ENCODE data around the gene ENDOU. TPM values are rescaled to one million over a fixed set of nuclear protein-coding genes. Genes with fewer than 3 reads are reported as not detected.

The ENDOU gene
- total RNA-seq, 1 experiment from 2014 or later: not detected

DNA sequence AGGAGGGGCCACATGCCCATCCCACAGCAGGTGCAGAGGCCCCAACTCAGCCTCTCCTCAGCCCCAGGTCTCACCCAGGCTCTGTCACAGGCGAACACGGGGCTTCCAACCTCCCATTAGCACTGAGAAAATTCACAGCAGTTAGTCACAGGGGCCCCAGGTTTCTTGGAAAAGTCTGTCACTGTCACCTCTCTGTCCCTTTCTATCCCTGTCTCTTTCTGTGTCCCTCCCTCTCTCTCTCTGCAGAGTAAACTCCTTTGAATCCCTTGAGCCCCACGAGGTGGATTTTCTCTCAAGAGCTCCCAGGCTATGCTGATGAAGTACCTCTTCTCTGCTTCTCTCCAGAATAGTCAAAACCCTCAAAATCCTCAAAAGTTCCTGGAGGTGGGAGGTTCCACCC lies 14.0 kb upstream of the ENDOU start:
- Histone ChIP-seq H4K20me1 (ENCODE audit: low read length) (no peaks in the 10 kb centered on the region), H3K4me3 (ENCODE audit: low read length) (no peak overlapping the region), H3K9me3 (ENCODE audit: low read length) (no peaks in the 10 kb centered on the region), H3K9ac (ENCODE audit: low read length) (no peak overlapping the region), H2AFZ (ENCODE audit: low read length) (no peak overlapping the region), H3K36me3 (ENCODE audit: low read depth, low read length) (no peaks in the 10 kb centered on the region), H3K4me2 (ENCODE audit: low read length) (no peak overlapping the region), H3F3A (ENCODE audit: low read length, unreplicated experiment) (no peaks in the 10 kb centered on the region), H3K79me2 (ENCODE audit: low read length) (no peaks in the 10 kb centered on the region), H3K9me2 (replicated peaks; ENCODE audit: low read length) (no peaks in the 10 kb centered on the region), H3K27me3 (ENCODE audit: low read length) (no peaks in the 10 kb centered on the region), H3K4me1 (ENCODE audit: insufficient read depth, low read length) (peaks cover 13% of the 10 kb centered on the region; the same call in 1 of the 2 replicates), H3K27ac (ENCODE audit: low read length) (no peak overlapping the region)
- BruUV-seq (replicated peaks): no TSS peak
- CTCF ChIA-PET: no interaction called here
- POLR2A ChIA-PET (ENCODE audit: unreplicated experiment): no interaction called here
- DNase-seq (no peak), ATAC-seq (no peak)
- intact Hi-C loops (cut with micrococcal nuclease): no loop called here
- TF ChIP-seq EZH2phosphoT487 (IDR thresholded peaks at IDR 0.05; ENCODE audit: borderline replicate concordance, low read length) (no peak), EZH2 (IDR thresholded peaks at IDR 0.05; ENCODE audit: low read length, unreplicated experiment) (no peak)
- TF ChIP-seq, protein P1, sequence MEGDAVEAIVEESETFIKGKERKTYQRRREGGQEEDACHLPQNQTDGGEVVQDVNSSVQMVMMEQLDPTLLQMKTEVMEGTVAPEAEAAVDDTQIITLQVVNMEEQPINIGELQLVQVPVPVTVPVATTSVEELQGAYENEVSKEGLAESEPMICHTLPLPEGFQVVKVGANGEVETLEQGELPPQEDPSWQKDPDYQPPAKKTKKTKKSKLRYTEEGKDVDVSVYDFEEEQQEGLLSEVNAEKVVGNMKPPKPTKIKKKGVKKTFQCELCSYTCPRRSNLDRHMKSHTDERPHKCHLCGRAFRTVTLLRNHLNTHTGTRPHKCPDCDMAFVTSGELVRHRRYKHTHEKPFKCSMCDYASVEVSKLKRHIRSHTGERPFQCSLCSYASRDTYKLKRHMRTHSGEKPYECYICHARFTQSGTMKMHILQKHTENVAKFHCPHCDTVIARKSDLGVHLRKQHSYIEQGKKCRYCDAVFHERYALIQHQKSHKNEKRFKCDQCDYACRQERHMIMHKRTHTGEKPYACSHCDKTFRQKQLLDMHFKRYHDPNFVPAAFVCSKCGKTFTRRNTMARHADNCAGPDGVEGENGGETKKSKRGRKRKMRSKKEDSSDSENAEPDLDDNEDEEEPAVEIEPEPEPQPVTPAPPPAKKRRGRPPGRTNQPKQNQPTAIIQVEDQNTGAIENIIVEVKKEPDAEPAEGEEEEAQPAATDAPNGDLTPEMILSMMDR (conservative IDR thresholded peaks at IDR 0.05; ENCODE audit: low read depth, low read length): no peak

DNA sequence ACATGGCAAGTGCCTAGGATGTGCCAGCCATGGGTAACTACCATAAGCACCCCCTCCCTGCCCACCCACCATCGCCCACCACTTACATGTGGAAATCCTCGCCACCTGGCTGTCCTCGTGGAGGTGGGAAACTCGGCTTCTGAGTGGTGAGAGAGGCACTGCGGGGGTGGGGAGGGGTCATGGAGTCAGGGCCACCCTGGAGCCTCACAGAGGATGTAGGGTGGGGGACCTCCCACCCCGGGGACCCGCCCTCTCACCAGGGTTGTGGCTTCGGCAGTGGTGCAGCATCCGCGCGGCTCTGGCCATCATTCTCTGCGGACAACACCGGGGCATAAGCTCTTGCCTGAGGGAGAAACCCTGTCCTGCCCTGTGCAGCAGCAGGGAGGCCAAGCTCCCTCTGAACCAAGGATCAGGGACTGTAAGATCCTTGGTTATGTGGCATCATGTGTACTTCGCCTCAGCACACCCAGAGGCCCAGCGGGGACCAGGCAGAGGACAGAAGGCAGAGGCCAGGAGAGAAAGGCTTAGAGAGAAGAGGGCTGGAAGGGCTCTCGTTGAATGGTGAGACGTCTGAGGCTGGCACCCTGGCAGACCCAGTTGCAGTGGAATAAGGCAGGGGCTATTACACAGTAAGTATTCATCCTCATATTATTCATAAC lies 12.8 kb upstream of the ENDOU start:
- Histone ChIP-seq H3K4me3 (ENCODE audit: low read length) (no peak overlapping the region), H3K4me1 (ENCODE audit: insufficient read depth, low read length) (peaks cover 13% of the 10 kb centered on the region; the same call in 1 of the 2 replicates), H4K20me1 (ENCODE audit: low read length) (no peaks in the 10 kb centered on the region), H3K9me2 (replicated peaks; ENCODE audit: low read length) (no peaks in the 10 kb centered on the region), H3F3A (ENCODE audit: low read length, unreplicated experiment) (no peaks in the 10 kb centered on the region), H3K79me2 (ENCODE audit: low read length) (no peaks in the 10 kb centered on the region), H3K9ac (ENCODE audit: low read length) (no peak overlapping the region), H3K27me3 (ENCODE audit: low read length) (no peaks in the 10 kb centered on the region), H3K4me2 (ENCODE audit: low read length) (no peak overlapping the region), H3K27ac (ENCODE audit: low read length) (no peak overlapping the region), H2AFZ (ENCODE audit: low read length) (no peak overlapping the region), H3K9me3 (ENCODE audit: low read length) (no peaks in the 10 kb centered on the region), H3K36me3 (ENCODE audit: low read depth, low read length) (no peaks in the 10 kb centered on the region)
- intact Hi-C loops (cut with micrococcal nuclease): no loop called here
- DNase-seq (no peak), ATAC-seq (no peak)
- no TSS peak for BruUV-seq (replicated peaks)
- CTCF ChIA-PET: no interaction called here
- POLR2A ChIA-PET (ENCODE audit: unreplicated experiment): no interaction called here
- TF ChIP-seq, protein P1 (conservative IDR thresholded peaks at IDR 0.05; ENCODE audit: low read depth, low read length): no peak
- no peak for TF ChIP-seq EZH2 (IDR thresholded peaks at IDR 0.05; ENCODE audit: low read length, unreplicated experiment)
- no peak for TF ChIP-seq EZH2phosphoT487 (IDR thresholded peaks at IDR 0.05; ENCODE audit: borderline replicate concordance, low read length)

DNA sequence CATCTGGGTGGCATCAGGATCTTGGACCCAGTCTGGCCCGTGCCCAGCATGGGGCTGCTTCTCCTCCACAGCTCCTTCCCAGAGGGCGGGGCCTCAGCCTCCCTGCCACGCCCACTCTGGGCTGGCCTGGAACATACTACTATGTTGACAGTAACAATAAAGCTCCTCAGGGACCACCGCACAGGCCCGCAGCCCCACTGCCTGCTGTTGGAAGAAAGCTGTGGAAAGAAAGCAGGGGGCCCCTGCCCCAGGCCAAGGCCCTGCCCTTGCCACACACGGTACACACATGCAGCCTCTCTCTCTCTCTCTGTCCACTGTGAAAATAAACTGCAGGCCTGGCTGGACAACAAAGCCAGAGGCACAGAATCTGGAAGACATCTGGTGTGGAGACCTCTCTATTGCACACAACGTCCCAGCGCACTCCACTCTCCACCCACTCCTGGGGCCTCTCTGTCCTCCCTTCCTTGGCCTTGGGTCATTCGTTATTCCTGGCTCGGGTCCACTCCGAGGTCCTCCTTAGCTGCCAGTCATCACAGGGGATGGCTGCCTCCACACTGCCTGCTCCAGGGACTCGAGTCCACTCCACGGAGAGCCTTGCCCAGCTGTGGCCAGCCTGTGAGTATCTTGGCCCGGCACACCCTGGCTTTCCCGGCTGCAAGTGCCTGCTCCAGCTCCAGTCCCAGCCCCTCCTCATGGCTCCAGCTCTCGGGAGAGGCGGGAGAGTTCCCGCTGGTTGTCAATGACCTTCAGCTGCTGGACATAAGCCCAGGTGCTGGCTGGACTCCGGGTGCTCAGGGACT lies 11.8 kb upstream of the ENDOU start:
- Histone ChIP-seq H3K4me1 (ENCODE audit: insufficient read depth, low read length) (peaks cover 9% of the 10 kb centered on the region; the same call in 1 of the 2 replicates), H3K9ac (ENCODE audit: low read length) (no peak overlapping the region), H3K79me2 (ENCODE audit: low read length) (no peaks in the 10 kb centered on the region), H4K20me1 (ENCODE audit: low read length) (no peaks in the 10 kb centered on the region), H3F3A (ENCODE audit: low read length, unreplicated experiment) (no peaks in the 10 kb centered on the region), H3K36me3 (ENCODE audit: low read depth, low read length) (no peaks in the 10 kb centered on the region), H3K9me3 (ENCODE audit: low read length) (no peaks in the 10 kb centered on the region), H3K4me2 (ENCODE audit: low read length) (no peak overlapping the region), H2AFZ (ENCODE audit: low read length) (no peak overlapping the region), H3K27me3 (ENCODE audit: low read length) (no peaks in the 10 kb centered on the region), H3K27ac (ENCODE audit: low read length) (no peak overlapping the region), H3K9me2 (replicated peaks; ENCODE audit: low read length) (no peaks in the 10 kb centered on the region), H3K4me3 (ENCODE audit: low read length) (no peak overlapping the region)
- no peak for TF ChIP-seq EZH2phosphoT487 (IDR thresholded peaks at IDR 0.05; ENCODE audit: borderline replicate concordance, low read length)
- no peak for TF ChIP-seq EZH2 (IDR thresholded peaks at IDR 0.05; ENCODE audit: low read length, unreplicated experiment)
- TF ChIP-seq, protein P1 (conservative IDR thresholded peaks at IDR 0.05; ENCODE audit: low read depth, low read length): no peak
- ATAC-seq: no peak; the same call in 1 of the 2 replicates
- intact Hi-C loops (cut with micrococcal nuclease): no loop called here
- POLR2A ChIA-PET (ENCODE audit: unreplicated experiment): interaction anchor here (0.7 kb wide), 1 partner anchor 22 kb away, joined by 3 read pairs; the partner anchor contains the start of gene RAPGEF3
- CTCF ChIA-PET: no interaction called here
- DNase-seq: no peak
- BruUV-seq (replicated peaks): no TSS peak

Data from PC-3 (cell line).